22Rv1 (cell line): ENCODE data around the gene RPS18.
"Not testable (repeated sequence)": the region's sequence is repeated elsewhere in the genome, so short reads cannot be mapped to it uniquely, and the experiment has no call there.

Experiments
- H3K27ac ChIP-seq: fragments of 450-650 bp; 2 replicates; pipeline ENCODE4 v1.5.1; 2017
- ZFX ChIP-seq: fragments of 450-650 bp; IDR thresholded peaks from 2 replicates; pipeline ENCODE4 v1.6.1; 2017; ENCODE audit warnings: antibody characterized with exemption, borderline replicate concordance
- TF ChIP-seq, protein P1 (sequence below): fragments of 450-650 bp; IDR thresholded peaks from 2 replicates; pipeline ENCODE4 v1.5.1; 2017; ENCODE audit warnings: mild to moderate bottlenecking

RPS18 gene

GRCh38 chr6:33271468-33272274 is at the start of gene RPS18, which contains the start of gene VPS52:
Gene RPS18, plus strand, starts transcription at chr6:33272075. Its CDS starts 45 bp downstream, at chr6:33272120.
Gene VPS52, minus strand, starts transcription at chr6:33271876. Its CDS starts 201 bp downstream, at chr6:33271675.
- H3K27ac ChIP-seq = peak within 1 kb of the TSS; percentile 93
- TF ChIP-seq ZFX = no peak
- TF ChIP-seq, protein P1, sequence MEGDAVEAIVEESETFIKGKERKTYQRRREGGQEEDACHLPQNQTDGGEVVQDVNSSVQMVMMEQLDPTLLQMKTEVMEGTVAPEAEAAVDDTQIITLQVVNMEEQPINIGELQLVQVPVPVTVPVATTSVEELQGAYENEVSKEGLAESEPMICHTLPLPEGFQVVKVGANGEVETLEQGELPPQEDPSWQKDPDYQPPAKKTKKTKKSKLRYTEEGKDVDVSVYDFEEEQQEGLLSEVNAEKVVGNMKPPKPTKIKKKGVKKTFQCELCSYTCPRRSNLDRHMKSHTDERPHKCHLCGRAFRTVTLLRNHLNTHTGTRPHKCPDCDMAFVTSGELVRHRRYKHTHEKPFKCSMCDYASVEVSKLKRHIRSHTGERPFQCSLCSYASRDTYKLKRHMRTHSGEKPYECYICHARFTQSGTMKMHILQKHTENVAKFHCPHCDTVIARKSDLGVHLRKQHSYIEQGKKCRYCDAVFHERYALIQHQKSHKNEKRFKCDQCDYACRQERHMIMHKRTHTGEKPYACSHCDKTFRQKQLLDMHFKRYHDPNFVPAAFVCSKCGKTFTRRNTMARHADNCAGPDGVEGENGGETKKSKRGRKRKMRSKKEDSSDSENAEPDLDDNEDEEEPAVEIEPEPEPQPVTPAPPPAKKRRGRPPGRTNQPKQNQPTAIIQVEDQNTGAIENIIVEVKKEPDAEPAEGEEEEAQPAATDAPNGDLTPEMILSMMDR = no peak

DNA sequence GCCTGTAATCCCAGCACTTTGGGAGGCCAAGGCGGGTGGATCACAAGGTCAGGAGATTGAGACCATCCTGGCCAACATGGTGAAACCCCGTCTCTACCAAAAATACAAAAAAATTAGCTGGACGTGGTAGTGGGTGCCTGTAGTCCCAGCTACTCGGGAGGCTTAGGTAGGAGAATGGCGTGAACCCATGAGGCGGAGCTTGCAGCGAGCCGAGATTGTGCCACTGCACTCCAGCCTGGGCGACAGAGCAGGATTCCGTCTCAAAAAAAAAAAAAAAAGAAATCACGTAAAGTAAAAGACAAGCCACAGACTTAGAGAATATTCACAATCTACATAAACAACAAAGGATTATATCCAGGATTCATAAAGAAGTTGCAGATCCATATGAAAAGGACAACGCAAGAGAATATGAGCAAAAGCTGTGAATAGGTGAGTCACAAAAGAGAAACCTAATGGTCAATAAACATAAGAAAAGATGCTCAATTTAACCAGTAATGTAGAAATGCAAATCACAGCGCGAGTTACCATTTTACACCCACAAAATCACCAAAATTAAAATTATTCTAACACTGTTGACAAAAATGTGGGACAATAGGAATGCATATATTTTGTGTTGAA is 45.3 kb upstream of the RPS18 start:
- not testable (repeated sequence) for H3K27ac ChIP-seq

- TF ChIP-seq, protein P1 = no peak
- TF ChIP-seq ZFX = no peak
- H3K27ac ChIP-seq = no peak overlapping the region
These were observed 36.6 kb upstream of the RPS18 start for GRCh38 chr6:33235221-33235634.

DNA sequence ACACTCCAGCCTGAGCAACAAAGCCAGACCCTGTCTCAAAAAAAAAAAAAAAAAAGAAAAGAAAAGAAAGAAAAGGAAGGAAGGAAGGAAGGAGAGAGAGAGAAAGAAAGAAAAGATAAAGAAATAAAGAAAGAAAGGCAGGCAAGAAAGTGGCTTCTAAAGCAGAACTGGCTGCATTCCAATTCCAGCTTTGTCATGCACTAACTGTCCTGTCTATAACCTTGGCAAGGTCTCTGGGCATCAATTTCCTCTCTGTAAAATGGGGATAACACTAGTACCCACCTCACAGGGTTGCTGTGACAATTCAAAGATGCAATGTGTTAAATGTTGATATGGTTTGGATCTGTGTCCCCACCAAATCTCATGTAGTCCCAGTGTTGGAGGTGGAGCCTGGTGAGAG is 35.5 kb upstream of the RPS18 start:
- no peak overlapping the region for H3K27ac ChIP-seq
- TF ChIP-seq, protein P1 = no peak
- no peak for TF ChIP-seq ZFX

DNA sequence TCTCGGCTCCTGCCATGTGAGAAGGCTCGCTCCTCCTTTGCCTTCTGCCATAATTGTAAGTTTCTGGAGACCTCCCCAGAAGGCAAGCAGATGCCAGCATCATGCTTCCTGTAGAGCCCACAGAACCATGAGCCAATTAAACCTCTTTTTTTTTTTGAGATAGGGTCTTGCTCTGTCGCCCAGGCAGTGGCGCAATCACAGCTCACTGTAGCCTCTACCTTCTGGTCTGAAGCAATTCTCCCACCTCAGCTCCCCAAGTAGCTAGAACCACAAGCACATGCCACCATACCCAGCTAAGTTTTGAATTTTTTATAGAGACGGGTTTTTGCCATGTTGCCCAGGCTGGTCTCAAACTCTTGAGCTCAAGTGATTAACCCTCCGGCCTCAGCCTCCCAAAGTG is 35.0 kb upstream of the RPS18 start:
- TF ChIP-seq, protein P1 = no peak
- TF ChIP-seq ZFX = no peak
- no peak overlapping the region for H3K27ac ChIP-seq

DNA sequence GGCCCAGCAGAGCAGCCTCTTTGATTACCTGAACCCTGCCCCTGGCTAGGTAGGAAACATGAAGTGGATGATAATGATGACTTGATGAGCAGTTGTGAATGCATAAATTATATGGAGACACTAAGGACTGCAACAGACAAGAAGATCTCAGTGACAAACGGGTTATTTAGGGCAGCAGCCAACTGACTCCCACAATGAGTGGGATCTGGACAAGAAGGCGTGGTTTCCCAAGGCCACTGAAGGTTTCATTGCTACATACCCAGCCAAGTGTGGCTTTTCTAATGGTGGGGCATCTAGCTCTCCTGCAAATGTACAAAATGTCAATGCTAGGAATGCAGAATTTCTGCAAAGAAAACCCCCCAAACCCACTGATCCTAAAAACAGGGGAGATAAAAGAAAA is 34.1 kb upstream of the RPS18 start:
- TF ChIP-seq, protein P1 = no peak
- no peak for TF ChIP-seq ZFX
- no peak overlapping the region for H3K27ac ChIP-seq

GRCh38 chr6:33241968-33242367 is 29.9 kb upstream of the RPS18 start:
- TF ChIP-seq, protein P1 = no peak
- H3K27ac ChIP-seq = no peak overlapping the region
